Sigmoid colon (tissue), 7 donors: ENCODE results near the gene SORCS2. TPM values are rescaled to one million over a fixed set of nuclear protein-coding genes. Genes with fewer than 3 reads are reported as not detected.

Source experiments
- DNase-seq: peaks from one replicate; pipeline ENCODE4 v3.0.0-alpha.2; 2019
- H3K27ac ChIP-seq, 4 donors: fragments of 200-600 bp; sonication (generic); one replicate each; pipeline ENCODE4 v1.5.1; 2016 to 2019; ENCODE audit warnings: mild to moderate bottlenecking in 1 of 4
- H3K27me3 ChIP-seq, 3 donors: fragments of 200-600 bp; sonication (generic); one replicate each; pipeline ENCODE4 v1.5.1; 2019; ENCODE audit warnings: mild to moderate bottlenecking in 1 of 3
- H3K36me3 ChIP-seq, 4 donors: fragments of 200-600 bp; sonication (generic); one replicate each; pipeline ENCODE4 v1.5.1; 2016 to 2019
- H3K4me1 ChIP-seq, 4 donors: fragments of 200-600 bp; sonication (generic); one replicate each; pipeline ENCODE4 v1.5.1; 2017 to 2019
- H3K4me3 ChIP-seq, 4 donors: fragments of 200-600 bp; sonication (generic); one replicate each; pipeline ENCODE4 v1.5.1; 2017 to 2019; ENCODE audit warnings: mild to moderate bottlenecking in 2 of 4, moderate library complexity in 1 of 4
- H3K9me3 ChIP-seq, 4 donors: fragments of 200-600 bp in 3 of 4; sonication (generic) in 3 of 4; one replicate each; pipeline versions ENCODE4 v1.5.1 to v1.6.1; 2013 to 2019
- CTCF ChIP-seq, 4 experiments: fragments of 450-650 bp in 3 of 4; fragments of 200-600 bp in 1 of 4; IDR thresholded peaks; one replicate each; pipeline ENCODE4 v1.5.1; 2016 to 2019; ENCODE audit warnings: antibody characterized with exemption in 4 of 4, mild to moderate bottlenecking in 3 of 4, moderate library complexity in 2 of 4
- EP300 ChIP-seq, 4 donors: sonication (generic); formaldehyde crosslinking; IDR thresholded peaks; one replicate each; pipeline ENCODE4 v1.6.1; 2017; ENCODE audit warnings: antibody characterized with exemption in 4 of 4
- POLR2A ChIP-seq, 2 donors: fragments of 450-650 bp; IDR thresholded peaks; one replicate each; pipeline ENCODE4 v1.6.1; 2016; ENCODE audit warnings: antibody characterized with exemption in 2 of 2, mild to moderate bottlenecking in 2 of 2, moderate library complexity in 2 of 2
- POLR2AphosphoS5 ChIP-seq, 4 donors: sonication (generic); formaldehyde crosslinking; IDR thresholded peaks; one replicate each; pipeline ENCODE4 v1.6.1; 2017; ENCODE audit warnings: antibody characterized with exemption in 4 of 4
- WGBS, 2 donors: extraction: QIAGEN DNeasy Blood & Tissue Kit; methylation state at CpG; one replicate each; pipeline ENCODE4 v1.1.7; 2013; 5-methylcytosine and 5-hydroxymethylcytosine counted together
- intact Hi-C: fragments of 100-400 bp; cut with DNase I; formaldehyde crosslinking; loops from one replicate; pipeline ENCODE4 v1.15.1; 2023
- polyA plus RNA-seq, 3 donors: library from polyadenylated mRNA; stranded (reverse); fragments of 200-250 nt; gene quantifications; one replicate each; pipeline ENCODE4 v1.2.3, GENCODE V29; 2013
- total RNA-seq, 4 donors: library from RNA; depleted of rRNA; stranded (reverse); fragments of >200 nt; gene quantifications; one replicate each; pipeline ENCODE4 v1.1.0, GENCODE V29; 2016
- donor health status: healthy with polysubstance abuse.
- donor health status: Bipolar disorder and iron deficiency.
- donor health status: healthy.

SORCS2 gene
- total and polyA plus RNA-seq, 7 donors: 1.8 to 6.4 (median 3.9) TPM; not detected in 2

GRCh38 chr4:7503559-7504249 is 311.4 kb downstream of the SORCS2 start:
- no peaks in the 10 kb centered on the region for H3K27me3 ChIP-seq
- no peak overlapping the region for H3K4me3 ChIP-seq
- no peak overlapping the region for H3K27ac ChIP-seq
- no peaks in the 10 kb centered on the region for H3K9me3 ChIP-seq
- no peaks in the 10 kb centered on the region for H3K4me1 ChIP-seq
- intact Hi-C loops: no loop called here
- no peaks in the 10 kb centered on the region for H3K36me3 ChIP-seq
- 65 to 73% methylated on average over 15 of the region's 15 CpGs for WGBS, 2 donors
- no peak for TF ChIP-seq EP300 (IDR thresholded peaks at IDR 0.05)
- TF ChIP-seq POLR2AphosphoS5 (IDR thresholded peaks at IDR 0.05): no peak
- no peak for TF ChIP-seq POLR2A (IDR thresholded peaks at IDR 0.05)
- no peak for DNase-seq

GRCh38 chr4:7505116-7505900 is 313.0 kb downstream of the SORCS2 start:
- TF ChIP-seq POLR2A (IDR thresholded peaks at IDR 0.05) (no peak), POLR2AphosphoS5 (IDR thresholded peaks at IDR 0.05) (no peak), EP300 (IDR thresholded peaks at IDR 0.05) (no peak), CTCF (IDR thresholded peaks at IDR 0.05) (no peak)

GRCh38 chr4:7506119-7506518 is 313.8 kb downstream of the SORCS2 start:
- Histone ChIP-seq H3K27ac (no peak overlapping the region), H3K9me3 (no peaks in the 10 kb centered on the region), H3K27me3 (no peaks in the 10 kb centered on the region), H3K4me1 (no peaks in the 10 kb centered on the region), H3K4me3 (no peak overlapping the region), H3K36me3 (no peaks in the 10 kb centered on the region)
- intact Hi-C loops: no loop called here
- WGBS, 2 donors: 77 to 85% methylated on average over 9 of the region's 9 CpGs
- no peak for DNase-seq
- no peak for TF ChIP-seq POLR2AphosphoS5 (IDR thresholded peaks at IDR 0.05)

More at GRCh38 chr4:7505116-7505900, 313.0 kb downstream of the SORCS2 start:
- whole genome bisulfite sequencing, 2 donors: 90 to 93% methylated on average over 25 of the region's 25 CpGs
- Histone ChIP-seq H3K27ac (no peak overlapping the region), H3K27me3 (no peaks in the 10 kb centered on the region), H3K36me3 (no peaks in the 10 kb centered on the region), H3K4me3 (no peak overlapping the region), H3K9me3 (no peaks in the 10 kb centered on the region), H3K4me1 (no peaks in the 10 kb centered on the region)
- intact Hi-C loops: no loop called here
- DNase-seq: no peak

- no peaks in the 10 kb centered on the region for H3K9me3 ChIP-seq
- no peaks in the 10 kb centered on the region for H3K4me1 ChIP-seq
- H3K27me3 ChIP-seq: no peaks in the 10 kb centered on the region
- 79 to 84% methylated on average over 3 of the region's 3 CpGs for WGBS, 2 donors
- no peak overlapping the region for H3K4me3 ChIP-seq
- DNase-seq: no peak
- TF ChIP-seq POLR2AphosphoS5 (IDR thresholded peaks at IDR 0.05) (no peak), EP300 (IDR thresholded peaks at IDR 0.05) (no peak), CTCF (IDR thresholded peaks at IDR 0.05) (no peak), POLR2A (IDR thresholded peaks at IDR 0.05) (no peak)
- no peaks in the 10 kb centered on the region for H3K36me3 ChIP-seq
- H3K27ac ChIP-seq: no peak overlapping the region
- intact Hi-C loops: no loop called here
These were observed 314.2 kb downstream of the SORCS2 start for GRCh38 chr4:7506572-7506971.

- intact Hi-C loops: no loop called here
- WGBS, 2 donors: 72 to 78% methylated on average over 11 of the region's 11 CpGs
- H3K36me3 ChIP-seq: no peaks in the 10 kb centered on the region
- no peak for TF ChIP-seq EP300 (IDR thresholded peaks at IDR 0.05)
- TF ChIP-seq POLR2A (IDR thresholded peaks at IDR 0.05): no peak
- no peak for TF ChIP-seq POLR2AphosphoS5 (IDR thresholded peaks at IDR 0.05)
- no peak for TF ChIP-seq CTCF (IDR thresholded peaks at IDR 0.05)
- no peak overlapping the region for H3K27ac ChIP-seq
- no peaks in the 10 kb centered on the region for H3K27me3 ChIP-seq
- H3K9me3 ChIP-seq: no peaks in the 10 kb centered on the region
- H3K4me1 ChIP-seq: no peaks in the 10 kb centered on the region
- H3K4me3 ChIP-seq: no peak overlapping the region
- DNase-seq: no peak
These were observed 315.0 kb downstream of the SORCS2 start for GRCh38 chr4:7507381-7507780.
